ENCODE measurements around the gene CCDC59. TPM values are rescaled to one million over a fixed set of nuclear protein-coding genes. Genes with fewer than 3 reads are reported as not detected.

Gene CCDC59
- polyA plus RNA-seq, result 42.1 TPM
- long read RNA-seq, donor 1, transcript CCDC59-201 (4 exons, 1,983 nt), result major isoform, 5 of 18 reads
- long read RNA-seq, donor 1, partial matches to known transcripts, result 9 of 18 reads
- long read RNA-seq, donor 1, other reads (novel, unspliced or antisense), result 0 of 18 reads
- long read RNA-seq, donor 2, partial matches to known transcripts, result 0 of 12 reads
- long read RNA-seq, donor 2, other reads (novel, unspliced or antisense), result 0 of 12 reads
- long read RNA-seq, donor 3, result 0 reads
- long read RNA-seq, donor 4, partial matches to known transcripts, result 0 of 4 reads
- long read RNA-seq, donor 4, other reads (novel, unspliced or antisense), result 0 of 4 reads
- long read RNA-seq, donor 5, transcript CCDC59-203 (4 exons, 984 nt), result major isoform, 5 of 12 reads
- long read RNA-seq, donor 5, partial matches to known transcripts, result 0 of 12 reads
- long read RNA-seq, donor 5, other reads (novel, unspliced or antisense), result 0 of 12 reads
- long read RNA-seq, donor 6, transcript CCDC59-202 (2 exons, 553 nt), result major isoform, 7 of 24 reads
- long read RNA-seq, donor 6, transcript CCDC59-207 (2 exons, 600 nt), result minor isoform, 5 of 24 reads
- long read RNA-seq, donor 6, transcript CCDC59-203 (4 exons, 984 nt), result major isoform, 7 of 24 reads
- long read RNA-seq, donor 6, partial matches to known transcripts, result 0 of 24 reads
- long read RNA-seq, donor 6, other reads (novel, unspliced or antisense), result 0 of 24 reads
- long read RNA-seq, donor 7, partial matches to known transcripts, result 0 of 8 reads
- long read RNA-seq, donor 7, other reads (novel, unspliced or antisense), result 0 of 8 reads
- long read RNA-seq, donor 8, transcript CCDC59-202 (2 exons, 553 nt), result major isoform, 7 of 30 reads
- long read RNA-seq, donor 8, transcript CCDC59-203 (4 exons, 984 nt), result major isoform, 7 of 30 reads
- long read RNA-seq, donor 8, transcript CCDC59-201 (4 exons, 1,983 nt), result minor isoform, 6 of 30 reads
- long read RNA-seq, donor 8, partial matches to known transcripts, result 8 of 30 reads
- long read RNA-seq, donor 8, other reads (novel, unspliced or antisense), result 0 of 30 reads
- long read RNA-seq, donor 9, transcript CCDC59-203 (4 exons, 984 nt), result major isoform, 8 of 30 reads
- long read RNA-seq, donor 9, transcript CCDC59-202 (2 exons, 553 nt), result minor isoform, 6 of 30 reads
- long read RNA-seq, donor 9, partial matches to known transcripts, result 0 of 30 reads
- long read RNA-seq, donor 9, other reads (novel, unspliced or antisense), result 6 of 30 reads
- long read RNA-seq, donor 10, transcript CCDC59-202 (2 exons, 553 nt), result major isoform, 6 of 22 reads
- long read RNA-seq, donor 10, transcript CCDC59-203 (4 exons, 984 nt), result major isoform, 6 of 22 reads
- long read RNA-seq, donor 10, partial matches to known transcripts, result 0 of 22 reads
- long read RNA-seq, donor 10, other reads (novel, unspliced or antisense), result 0 of 22 reads
- long read RNA-seq, donor 11, transcript CCDC59-203 (4 exons, 984 nt), result major isoform, 6 of 14 reads
- long read RNA-seq, donor 11, partial matches to known transcripts, result 0 of 14 reads
- long read RNA-seq, donor 11, other reads (novel, unspliced or antisense), result 0 of 14 reads

DNA sequence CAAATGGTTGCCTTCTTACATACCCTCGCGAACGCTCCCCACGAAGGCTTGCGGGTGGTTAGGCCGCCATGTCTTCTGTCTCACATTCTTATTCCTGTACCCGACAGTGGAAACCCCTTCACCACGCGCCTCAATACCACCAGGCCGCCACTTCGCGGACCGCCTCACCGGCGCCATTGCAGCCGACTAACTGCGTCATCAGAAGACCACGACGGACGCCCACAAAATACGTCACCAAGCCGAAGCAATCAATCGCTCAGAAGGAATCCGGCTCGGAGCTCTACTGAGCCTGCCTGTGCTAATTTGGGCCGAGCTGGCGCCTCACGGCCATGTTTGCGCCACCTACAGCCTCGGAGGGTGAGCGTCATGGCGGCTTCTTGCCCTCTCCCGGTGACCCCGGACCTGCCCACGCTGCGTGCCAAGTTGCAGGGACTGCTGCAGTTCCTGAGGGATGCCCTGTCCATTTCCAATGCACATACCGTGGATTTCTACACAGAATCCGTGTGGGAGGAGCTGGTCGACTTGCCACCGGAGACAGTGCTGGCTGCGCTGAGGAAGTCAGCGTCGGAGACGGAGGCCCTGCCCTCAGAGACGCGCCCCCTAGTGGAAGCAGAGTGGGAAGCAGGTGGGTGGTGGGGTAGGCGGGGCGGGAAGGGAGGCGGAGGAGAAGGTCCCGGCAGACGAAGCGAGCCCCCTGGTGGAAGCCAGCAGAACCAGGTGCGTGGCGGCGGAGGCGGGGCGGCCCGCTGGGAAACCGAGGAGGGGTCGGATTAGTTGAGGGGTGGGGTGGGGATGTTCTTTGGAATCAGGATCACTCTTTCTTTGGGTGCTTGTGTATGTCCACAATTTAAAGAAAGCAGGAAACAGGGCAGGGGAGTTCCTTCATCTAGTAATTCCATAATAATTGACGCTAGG lies at the start of gene CCDC59, which contains the start of gene METTL25:
Gene CCDC59 (minus strand): TSS at position 188 of the 915 bp plus-strand sequence. CDS start 11 bp downstream, at position 177.
Gene METTL25 (plus strand): TSS at position 330 of the 915 bp plus-strand sequence. CDS start 37 bp downstream, at position 367.
- WGBS (ENCODE audit: insufficient coverage, low lambda C conversion rate), result no CpG with 5 or more reads among the region's 61 CpGs
- Histone ChIP-seq H3K4me3 (ENCODE audit: low read length) (peak within 1 kb of the TSS; percentile 98), H3K36me3 (ENCODE audit: control insufficient read depth, insufficient read depth, low read length) (peaks cover 12% of the 10 kb centered on the region), H3K4me1 (ENCODE audit: control insufficient read depth, insufficient read depth, low read length) (no peaks in the 10 kb centered on the region), H3K9me3 (ENCODE audit: control insufficient read depth, low read depth, low read length) (no peaks in the 10 kb centered on the region), H3K27me3 (ENCODE audit: control insufficient read depth, insufficient read depth, low read length) (no peaks in the 10 kb centered on the region), H3K27ac (ENCODE audit: low read length) (peak within 1 kb of the TSS; percentile 96)
- DNase-seq, result peak; percentile 98 to 99

DNA sequence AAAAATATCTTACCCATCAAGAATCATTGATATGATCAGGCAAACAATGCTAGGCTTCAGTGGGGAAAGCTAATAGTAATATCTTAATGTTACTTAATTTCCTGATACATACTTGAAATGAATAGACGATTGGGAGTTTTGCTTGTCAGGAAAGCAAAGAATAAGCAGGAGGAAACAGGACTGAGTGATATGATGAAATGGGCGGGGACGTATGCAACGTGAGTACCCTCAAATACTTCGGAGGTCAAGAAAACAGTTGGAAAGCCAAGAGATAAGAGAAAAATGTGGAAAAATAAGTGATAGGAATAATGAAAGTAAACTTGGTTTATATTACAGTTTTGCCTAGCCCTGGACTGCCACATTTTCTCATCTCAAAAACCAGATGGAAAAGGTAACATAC lies 49.3 kb upstream of the CCDC59 start:
- no peak overlapping the region for H3K4me3 ChIP-seq (ENCODE audit: low read length)
- no peaks in the 10 kb centered on the region for H3K27me3 ChIP-seq (ENCODE audit: control insufficient read depth, insufficient read depth, low read length)
- H3K27ac ChIP-seq (ENCODE audit: low read length), result no peak overlapping the region
- H3K4me1 ChIP-seq (ENCODE audit: control insufficient read depth, insufficient read depth, low read length), result no peaks in the 10 kb centered on the region
- no peaks in the 10 kb centered on the region for H3K9me3 ChIP-seq (ENCODE audit: control insufficient read depth, low read depth, low read length)
- H3K36me3 ChIP-seq (ENCODE audit: control insufficient read depth, insufficient read depth, low read length), result peaks cover 3% of the 10 kb centered on the region
- WGBS (ENCODE audit: insufficient coverage, low lambda C conversion rate), result 79% methylated on average over 5 of the region's 5 CpGs
- DNase-seq, result no peak

DNA sequence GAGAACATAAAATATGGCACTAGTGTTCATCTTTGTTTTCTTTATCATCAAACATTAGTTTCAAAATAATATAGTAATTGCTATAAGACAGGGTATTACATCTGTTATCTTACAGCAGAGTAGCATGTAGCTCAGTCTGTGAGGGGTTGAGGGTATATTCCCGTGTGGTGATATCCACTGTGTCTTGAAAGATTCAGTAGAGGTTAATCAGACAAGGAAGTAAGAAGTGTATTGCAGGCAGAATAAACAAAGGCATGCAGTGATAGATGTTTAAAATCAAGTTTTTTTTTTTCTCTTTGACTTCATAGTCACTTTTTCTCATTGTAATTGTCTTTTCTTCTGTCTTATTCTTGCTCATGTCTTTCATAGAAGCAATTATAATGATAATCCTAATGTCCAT lies 48.5 kb upstream of the CCDC59 start:
- no peaks in the 10 kb centered on the region for H3K27me3 ChIP-seq (ENCODE audit: control insufficient read depth, insufficient read depth, low read length)
- WGBS (ENCODE audit: insufficient coverage, low lambda C conversion rate), result no CpG with 5 or more reads among the region's 1 CpG
- H3K4me3 ChIP-seq (ENCODE audit: low read length), result no peak overlapping the region
- H3K9me3 ChIP-seq (ENCODE audit: control insufficient read depth, low read depth, low read length), result no peaks in the 10 kb centered on the region
- peaks cover 3% of the 10 kb centered on the region for H3K36me3 ChIP-seq (ENCODE audit: control insufficient read depth, insufficient read depth, low read length)
- DNase-seq, result no peak
- no peak overlapping the region for H3K27ac ChIP-seq (ENCODE audit: low read length)
- H3K4me1 ChIP-seq (ENCODE audit: control insufficient read depth, insufficient read depth, low read length), result no peaks in the 10 kb centered on the region

- Histone ChIP-seq H3K4me3 (ENCODE audit: low read length) (no peak overlapping the region), H3K9me3 (ENCODE audit: control insufficient read depth, low read depth, low read length) (no peaks in the 10 kb centered on the region), H3K4me1 (ENCODE audit: control insufficient read depth, insufficient read depth, low read length) (no peaks in the 10 kb centered on the region), H3K36me3 (ENCODE audit: control insufficient read depth, insufficient read depth, low read length) (peaks cover 3% of the 10 kb centered on the region), H3K27me3 (ENCODE audit: control insufficient read depth, insufficient read depth, low read length) (no peaks in the 10 kb centered on the region), H3K27ac (ENCODE audit: low read length) (no peak overlapping the region)
- WGBS (ENCODE audit: insufficient coverage, low lambda C conversion rate), result 65% methylated on average over 2 of the region's 2 CpGs
- DNase-seq, result no peak
Observed at GRCh38 chr12:82400819-82401218, 42.6 kb upstream of the CCDC59 start.

DNA sequence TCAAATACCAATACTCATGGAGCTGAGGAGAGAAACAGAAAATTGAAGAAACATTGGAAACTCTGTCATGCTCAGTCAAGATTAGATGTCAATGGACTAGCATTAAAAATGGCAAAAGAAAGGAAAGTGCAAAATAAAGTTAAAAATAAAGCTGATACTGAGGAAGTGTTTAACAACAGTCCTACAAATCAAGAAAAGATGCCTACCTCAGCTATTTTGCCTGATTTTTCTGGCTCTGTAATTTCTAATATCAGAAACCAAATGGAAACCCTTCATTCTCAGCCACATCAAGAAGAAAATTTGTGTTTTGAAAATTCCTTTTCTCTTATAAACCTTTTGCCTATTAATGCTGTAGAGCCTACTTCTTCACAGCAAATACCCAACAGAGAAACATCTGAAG lies 40.7 kb upstream of the CCDC59 start:
- Histone ChIP-seq H3K27me3 (ENCODE audit: control insufficient read depth, insufficient read depth, low read length) (no peaks in the 10 kb centered on the region), H3K9me3 (ENCODE audit: control insufficient read depth, low read depth, low read length) (no peaks in the 10 kb centered on the region), H3K4me1 (ENCODE audit: control insufficient read depth, insufficient read depth, low read length) (no peaks in the 10 kb centered on the region), H3K36me3 (ENCODE audit: control insufficient read depth, insufficient read depth, low read length) (no peaks in the 10 kb centered on the region), H3K4me3 (ENCODE audit: low read length) (no peak overlapping the region), H3K27ac (ENCODE audit: low read length) (no peak overlapping the region)
- no peak for DNase-seq

- WGBS (ENCODE audit: insufficient coverage, low lambda C conversion rate), result 80% methylated on average over 2 of the region's 2 CpGs
- Histone ChIP-seq H3K9me3 (ENCODE audit: control insufficient read depth, low read depth, low read length) (no peaks in the 10 kb centered on the region), H3K27ac (ENCODE audit: low read length) (no peak overlapping the region), H3K4me3 (ENCODE audit: low read length) (no peak overlapping the region), H3K36me3 (ENCODE audit: control insufficient read depth, insufficient read depth, low read length) (no peaks in the 10 kb centered on the region), H3K27me3 (ENCODE audit: control insufficient read depth, insufficient read depth, low read length) (no peaks in the 10 kb centered on the region), H3K4me1 (ENCODE audit: control insufficient read depth, insufficient read depth, low read length) (no peaks in the 10 kb centered on the region)
- DNase-seq, result no peak
Observed at GRCh38 chr12:82383930-82384552, 25.9 kb upstream of the CCDC59 start.

- H3K27me3 ChIP-seq (ENCODE audit: control insufficient read depth, insufficient read depth, low read length), result no peaks in the 10 kb centered on the region
- peaks cover 4% of the 10 kb centered on the region for H3K36me3 ChIP-seq (ENCODE audit: control insufficient read depth, insufficient read depth, low read length)
- no peak overlapping the region for H3K4me3 ChIP-seq (ENCODE audit: low read length)
- no peak for DNase-seq
- no peak overlapping the region for H3K27ac ChIP-seq (ENCODE audit: low read length)
- no peaks in the 10 kb centered on the region for H3K9me3 ChIP-seq (ENCODE audit: control insufficient read depth, low read depth, low read length)
- H3K4me1 ChIP-seq (ENCODE audit: control insufficient read depth, insufficient read depth, low read length), result no peaks in the 10 kb centered on the region
Observed at GRCh38 chr12:82378997-82379396, 20.8 kb upstream of the CCDC59 start.

DNA sequence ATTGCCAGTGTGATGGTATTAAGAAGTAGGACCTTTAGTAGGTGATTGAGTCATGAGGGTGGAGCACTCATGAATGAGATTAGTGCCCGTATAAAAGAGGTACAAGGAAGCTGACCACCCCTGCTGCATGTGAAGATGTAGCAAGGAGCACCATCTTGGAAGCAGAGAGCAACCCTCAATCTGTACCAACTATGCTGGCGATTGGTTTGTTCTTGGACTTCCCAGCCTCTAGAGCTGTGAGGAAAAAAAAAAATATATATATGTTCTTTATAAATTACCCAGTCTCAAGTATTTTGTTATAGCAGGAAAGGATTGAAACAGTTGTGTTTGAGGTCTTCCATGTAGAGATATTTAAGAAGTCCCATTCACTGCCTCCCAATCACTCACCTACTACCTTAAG lies 17.0 kb upstream of the CCDC59 start:
- Histone ChIP-seq H3K9me3 (ENCODE audit: control insufficient read depth, low read depth, low read length) (no peaks in the 10 kb centered on the region), H3K36me3 (ENCODE audit: control insufficient read depth, insufficient read depth, low read length) (peaks cover 15% of the 10 kb centered on the region), H3K27me3 (ENCODE audit: control insufficient read depth, insufficient read depth, low read length) (no peaks in the 10 kb centered on the region), H3K27ac (ENCODE audit: low read length) (no peak overlapping the region), H3K4me3 (ENCODE audit: low read length) (no peak overlapping the region), H3K4me1 (ENCODE audit: control insufficient read depth, insufficient read depth, low read length) (no peaks in the 10 kb centered on the region)
- WGBS (ENCODE audit: insufficient coverage, low lambda C conversion rate), result no CpG with 5 or more reads among the region's 2 CpGs
- DNase-seq, result no peak

GRCh38 chr12:82366197-82366596 lies 8.0 kb upstream of the CCDC59 start:
- Histone ChIP-seq H3K4me3 (ENCODE audit: low read length) (no peak overlapping the region), H3K27ac (ENCODE audit: low read length) (no peak overlapping the region), H3K36me3 (ENCODE audit: control insufficient read depth, insufficient read depth, low read length) (peaks cover 3% of the 10 kb centered on the region), H3K4me1 (ENCODE audit: control insufficient read depth, insufficient read depth, low read length) (no peaks in the 10 kb centered on the region), H3K9me3 (ENCODE audit: control insufficient read depth, low read depth, low read length) (no peaks in the 10 kb centered on the region), H3K27me3 (ENCODE audit: control insufficient read depth, insufficient read depth, low read length) (no peaks in the 10 kb centered on the region)
- no peak for DNase-seq
- WGBS (ENCODE audit: insufficient coverage, low lambda C conversion rate), result 40% methylated on average over 1 of the region's 1 CpG

Measured in large intestine (tissue), 12 donors.